ENCODE measurements around the gene RNU6-9. TPM values are rescaled to one million over a fixed set of nuclear protein-coding genes. Genes with fewer than 3 reads are reported as not detected.
A peak's percentile ranks its signal among the peaks of the same experiment; 100 is the strongest.

Gene RNU6-9
- total RNA-seq, 1 donor from 2014 or later = not detected

DNA sequence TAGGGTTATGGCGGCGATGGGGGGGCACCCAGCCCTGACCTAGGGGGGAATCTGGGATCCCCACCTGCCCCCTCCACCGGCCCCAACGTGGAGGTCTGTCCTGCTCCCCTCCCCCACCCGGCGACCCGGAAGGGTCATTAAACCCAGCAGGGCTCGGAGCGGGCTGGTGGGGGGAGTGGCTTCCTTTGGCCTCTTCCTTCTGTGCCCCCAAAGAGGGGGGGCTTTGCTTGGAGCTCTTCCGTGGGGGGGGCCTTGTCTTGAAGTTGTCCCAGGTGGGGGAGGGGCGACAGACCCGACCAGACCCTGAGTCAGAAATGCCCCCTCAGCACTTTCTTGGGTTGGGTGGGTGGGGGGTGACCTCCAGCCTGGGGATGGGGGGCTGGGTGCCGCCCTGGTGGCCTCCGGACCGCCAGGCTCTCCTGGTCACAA lies 34.1 kb downstream of the RNU6-9 start:
- DNase-seq (ENCODE audit: low read depth, low spot score) = peak; percentile 54
- Mint-ChIP-seq H3K9me3 (no peaks in the 10 kb centered on the region), H3K27me3 (ENCODE audit: low read depth) (peaks cover 9% of the 10 kb centered on the region), H3K36me3 (ENCODE audit: low read depth) (no peaks in the 10 kb centered on the region), H3K4me3 (peak overlapping the region; percentile 95), H3K27ac (ENCODE audit: unreplicated experiment) (no peak overlapping the region), H3K4me1 (peaks cover 4% of the 10 kb centered on the region)
- TF ChIP-seq, protein P1, sequence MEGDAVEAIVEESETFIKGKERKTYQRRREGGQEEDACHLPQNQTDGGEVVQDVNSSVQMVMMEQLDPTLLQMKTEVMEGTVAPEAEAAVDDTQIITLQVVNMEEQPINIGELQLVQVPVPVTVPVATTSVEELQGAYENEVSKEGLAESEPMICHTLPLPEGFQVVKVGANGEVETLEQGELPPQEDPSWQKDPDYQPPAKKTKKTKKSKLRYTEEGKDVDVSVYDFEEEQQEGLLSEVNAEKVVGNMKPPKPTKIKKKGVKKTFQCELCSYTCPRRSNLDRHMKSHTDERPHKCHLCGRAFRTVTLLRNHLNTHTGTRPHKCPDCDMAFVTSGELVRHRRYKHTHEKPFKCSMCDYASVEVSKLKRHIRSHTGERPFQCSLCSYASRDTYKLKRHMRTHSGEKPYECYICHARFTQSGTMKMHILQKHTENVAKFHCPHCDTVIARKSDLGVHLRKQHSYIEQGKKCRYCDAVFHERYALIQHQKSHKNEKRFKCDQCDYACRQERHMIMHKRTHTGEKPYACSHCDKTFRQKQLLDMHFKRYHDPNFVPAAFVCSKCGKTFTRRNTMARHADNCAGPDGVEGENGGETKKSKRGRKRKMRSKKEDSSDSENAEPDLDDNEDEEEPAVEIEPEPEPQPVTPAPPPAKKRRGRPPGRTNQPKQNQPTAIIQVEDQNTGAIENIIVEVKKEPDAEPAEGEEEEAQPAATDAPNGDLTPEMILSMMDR (conservative IDR thresholded peaks at IDR 0.05) = no peak

DNA sequence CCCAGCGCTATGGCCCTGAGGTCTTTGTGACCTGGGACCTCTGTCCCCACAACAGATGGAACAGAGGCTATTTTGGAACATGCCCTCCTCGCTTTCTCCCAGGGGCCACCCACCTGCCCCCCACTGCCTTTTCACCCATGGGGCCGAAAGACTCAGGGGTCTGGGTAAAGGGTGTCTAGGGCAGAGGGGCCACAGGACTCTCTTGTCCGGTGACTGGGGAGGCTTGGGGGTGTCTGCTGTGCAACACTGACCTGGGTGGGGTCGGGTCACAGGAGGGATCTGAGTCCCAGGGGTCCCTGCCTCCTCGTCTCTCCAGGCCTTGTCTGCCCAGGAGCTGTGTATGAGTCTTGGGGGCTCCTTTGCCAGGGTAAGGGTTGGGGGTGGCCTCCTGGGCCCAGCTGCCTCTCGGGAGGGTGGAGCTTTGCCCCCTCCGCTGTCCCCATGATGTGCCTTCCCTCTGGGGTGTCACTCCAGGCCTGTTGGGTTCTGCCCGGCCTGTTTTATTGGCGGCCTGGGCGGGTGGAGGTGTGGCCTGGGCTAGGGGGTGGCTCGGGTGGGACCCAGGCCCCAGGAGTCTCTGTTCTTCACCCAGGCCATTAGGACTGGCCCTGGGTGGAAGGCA lies 34.6 kb downstream of the RNU6-9 start:
- H3K36me3 Mint-ChIP-seq (ENCODE audit: low read depth) = no peaks in the 10 kb centered on the region
- peaks cover 9% of the 10 kb centered on the region for H3K27me3 Mint-ChIP-seq (ENCODE audit: low read depth)
- H3K4me3 Mint-ChIP-seq = peak overlapping the region; percentile 95
- H3K9me3 Mint-ChIP-seq = no peaks in the 10 kb centered on the region
- no peak overlapping the region for H3K27ac Mint-ChIP-seq (ENCODE audit: unreplicated experiment)
- TF ChIP-seq, protein P1 (conservative IDR thresholded peaks at IDR 0.05) = no peak
- H3K4me1 Mint-ChIP-seq = peaks cover 7% of the 10 kb centered on the region
- no peak for DNase-seq (ENCODE audit: low read depth, low spot score)

DNA sequence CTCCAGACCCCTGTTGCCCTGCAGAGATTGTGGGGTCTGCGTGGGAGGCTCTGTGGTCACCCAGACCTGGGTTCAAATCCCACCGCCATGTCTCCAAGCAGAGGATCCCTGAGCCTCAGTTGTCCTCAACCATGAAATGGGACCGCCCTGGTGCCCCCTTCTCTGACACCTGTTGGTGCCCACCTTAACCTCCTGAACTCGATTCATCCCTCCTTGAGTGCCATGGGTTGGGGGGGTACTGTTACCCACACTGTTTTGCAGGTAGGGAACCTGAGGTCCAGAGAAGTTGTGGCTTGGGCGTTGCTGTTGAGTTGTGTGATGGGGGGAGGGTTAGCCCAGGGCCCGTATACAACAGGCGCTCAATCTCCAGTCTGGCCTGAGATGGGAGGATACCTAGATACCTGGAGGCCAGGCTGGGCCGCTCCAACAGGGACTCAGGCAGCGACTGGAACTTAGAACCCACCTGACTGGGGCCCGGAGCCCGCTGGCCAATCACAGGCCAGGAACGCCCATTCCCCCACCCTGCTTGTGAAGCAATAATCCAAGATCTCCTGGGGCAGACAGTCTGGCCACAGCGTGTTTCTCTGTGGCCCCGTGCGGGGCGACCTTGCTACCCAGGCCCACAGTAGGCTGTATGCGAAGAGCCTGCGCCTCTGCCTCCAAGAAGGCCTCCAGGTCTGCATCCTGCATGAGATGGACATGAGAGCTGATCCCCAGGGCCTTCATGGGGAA lies 35.4 kb downstream of the RNU6-9 start:
- no peak overlapping the region for H3K27ac Mint-ChIP-seq (ENCODE audit: unreplicated experiment)
- peaks cover 4% of the 10 kb centered on the region for H3K27me3 Mint-ChIP-seq (ENCODE audit: low read depth)

DNA sequence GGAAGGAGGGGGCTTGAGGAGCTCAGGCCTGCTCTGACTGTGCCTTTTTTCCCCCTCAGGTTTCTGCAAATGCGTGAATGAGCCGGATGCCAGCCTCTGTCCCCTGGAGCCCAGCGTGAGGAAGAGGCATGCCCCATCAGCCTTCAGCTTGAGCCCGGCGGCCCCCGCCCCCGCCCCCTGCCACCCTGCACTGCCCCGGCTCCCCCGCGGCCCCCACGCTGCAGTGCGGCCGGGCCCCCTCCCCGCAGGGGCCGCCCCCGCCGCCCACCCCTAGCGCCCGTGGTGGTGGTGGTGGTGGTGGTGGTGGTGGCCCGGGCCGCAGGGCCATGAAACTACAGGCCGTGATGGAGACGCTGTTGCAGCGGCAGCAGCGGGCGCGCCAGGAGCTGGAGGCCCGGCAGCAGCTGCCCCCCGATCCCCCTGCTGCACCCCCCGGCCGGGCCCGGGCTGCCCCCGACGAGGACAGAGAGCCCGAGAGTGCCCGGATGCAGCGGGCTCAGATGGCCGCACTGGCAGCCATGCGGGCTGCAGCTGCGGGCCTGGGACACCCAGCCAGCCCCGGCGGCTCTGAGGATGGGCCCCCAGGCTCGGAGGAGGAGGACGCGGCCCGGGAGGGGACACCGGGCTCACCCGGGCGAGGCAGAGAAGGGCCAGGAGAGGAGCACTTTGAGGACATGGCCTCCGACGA lies 36.1 kb downstream of the RNU6-9 start:
- DNase-seq (ENCODE audit: low read depth, low spot score) = no peak
- no peak overlapping the region for H3K27ac Mint-ChIP-seq (ENCODE audit: unreplicated experiment)
- H3K27me3 Mint-ChIP-seq (ENCODE audit: low read depth) = peaks cover under 1% of the 10 kb centered on the region
- H3K36me3 Mint-ChIP-seq (ENCODE audit: low read depth) = no peaks in the 10 kb centered on the region
- no peaks in the 10 kb centered on the region for H3K9me3 Mint-ChIP-seq
- TF ChIP-seq, protein P1 (conservative IDR thresholded peaks at IDR 0.05) = no peak
- peaks cover 4% of the 10 kb centered on the region for H3K4me1 Mint-ChIP-seq
- H3K4me3 Mint-ChIP-seq = no peak overlapping the region

More for the DNA sequence above, 35.4 kb downstream of the RNU6-9 start:
- DNase-seq (ENCODE audit: low read depth, low spot score) = no peak
- H3K36me3 Mint-ChIP-seq (ENCODE audit: low read depth) = no peaks in the 10 kb centered on the region
- TF ChIP-seq, protein P1 (conservative IDR thresholded peaks at IDR 0.05) = no peak
- peaks cover 4% of the 10 kb centered on the region for H3K4me1 Mint-ChIP-seq
- no peaks in the 10 kb centered on the region for H3K9me3 Mint-ChIP-seq
- peak overlapping the region; percentile 66 for H3K4me3 Mint-ChIP-seq

DNA sequence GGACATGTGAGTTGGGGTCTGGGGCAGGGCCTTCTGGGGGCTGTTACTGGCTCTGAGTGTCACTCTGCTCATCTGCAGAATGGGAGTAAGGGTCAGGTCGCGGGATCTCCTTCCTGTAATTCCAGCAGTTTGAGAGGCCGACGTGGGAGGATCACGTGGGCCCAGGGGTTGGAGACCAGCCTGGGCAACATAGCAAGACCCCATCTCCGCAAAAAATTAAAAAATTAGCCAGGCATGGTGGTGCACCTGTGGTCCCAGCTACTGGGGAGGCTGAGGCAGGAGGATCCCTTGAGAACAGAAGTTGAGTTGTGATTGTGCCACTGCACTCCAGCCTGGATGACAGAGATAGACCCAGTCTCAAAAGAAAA lies 36.6 kb downstream of the RNU6-9 start:
- H3K9me3 Mint-ChIP-seq = no peaks in the 10 kb centered on the region
- TF ChIP-seq, protein P1 (conservative IDR thresholded peaks at IDR 0.05) = no peak
- peaks cover 4% of the 10 kb centered on the region for H3K4me1 Mint-ChIP-seq
- DNase-seq (ENCODE audit: low read depth, low spot score) = no peak
- peak overlapping the region; percentile 49 for H3K4me3 Mint-ChIP-seq
- no peak overlapping the region for H3K27ac Mint-ChIP-seq (ENCODE audit: unreplicated experiment)
- no peaks in the 10 kb centered on the region for H3K36me3 Mint-ChIP-seq (ENCODE audit: low read depth)
- H3K27me3 Mint-ChIP-seq (ENCODE audit: low read depth) = peaks cover 3% of the 10 kb centered on the region
